AG04450 (cell line): ENCODE results near the gene CD24. TPM values are rescaled to one million over a fixed set of nuclear protein-coding genes. Genes with fewer than 3 reads are reported as not detected.
A peak's percentile ranks its signal among the peaks of the same experiment; 100 is the strongest.

ENCODE experiments used
- CTCF ChIA-PET: fragments of 300-600, 350-600 bp; formaldehyde crosslinking; extraction: SDS; loops from one replicate; lab custom pipeline; 2022; ENCODE audit warnings: antibody characterized with exemption, inconsistent platforms; lab: Charles Lee
- POLR2A ChIA-PET: fragments of 350-600 bp; formaldehyde crosslinking; extraction: SDS; loops from one replicate; lab custom pipeline; 2021; ENCODE audit warnings: antibody characterized with exemption, inconsistent platforms; lab: Yijun Ruan, JAX
- DNase-seq: peaks from one replicate; pipeline ENCODE4 v3.0.0-alpha.2; 2011; ENCODE audit warnings: low read depth, low spot score
- H3K27ac ChIP-seq: one replicate; pipeline ENCODE4 v1.5.1; 2012; ENCODE audit warnings: low read depth, low read length, control low read depth
- H3K27me3 ChIP-seq: one replicate; pipeline ENCODE4 v1.6.0; 2012; ENCODE audit warnings: low read length; ENCODE audit not compliant: control insufficient read depth, insufficient read depth
- H3K4me3 ChIP-seq: 2 replicates; pipeline ENCODE4 v1.5.1; 2011; ENCODE audit warnings: mild to moderate bottlenecking, low read depth, low read length, control low read depth
- H3K9me3 ChIP-seq: 2 replicates; pipeline ENCODE4 v1.5.1; 2012; ENCODE audit warnings: low read length; ENCODE audit not compliant: control insufficient read depth, insufficient read depth
- CTCF ChIP-seq: IDR thresholded peaks from 2 replicates; pipeline ENCODE4 v1.5.1; 2011; ENCODE audit warnings: low read depth, low read length, control low read depth, inconsistent platforms
- polyA plus RNA-seq: library from polyadenylated mRNA; depleted of rRNA; stranded (reverse); fragments of >200 nt; gene quantifications from 2 replicates; pipeline ENCODE4 v1.2.3, GENCODE V29; 2011

The CD24 gene
- polyA plus RNA-seq, 1 experiment = 0.89 TPM

- POLR2A ChIA-PET = no interaction called here
- peaks cover 10% of the 10 kb centered on the region for H3K27me3 ChIP-seq
- TF ChIP-seq CTCF = no peak
- no peak overlapping the region for H3K27ac ChIP-seq
- CTCF ChIA-PET = interaction anchor here (2.0 kb wide), 1 partner anchor 642 kb away, joined by 7 read pairs; no protein-coding TSS in a partner anchor
- H3K9me3 ChIP-seq = no peaks in the 10 kb centered on the region
- DNase-seq = no peak
- no peak overlapping the region for H3K4me3 ChIP-seq
Observed at GRCh38 chr6:106981926-106982325, 7.4 kb upstream of the CD24 start.

DNA sequence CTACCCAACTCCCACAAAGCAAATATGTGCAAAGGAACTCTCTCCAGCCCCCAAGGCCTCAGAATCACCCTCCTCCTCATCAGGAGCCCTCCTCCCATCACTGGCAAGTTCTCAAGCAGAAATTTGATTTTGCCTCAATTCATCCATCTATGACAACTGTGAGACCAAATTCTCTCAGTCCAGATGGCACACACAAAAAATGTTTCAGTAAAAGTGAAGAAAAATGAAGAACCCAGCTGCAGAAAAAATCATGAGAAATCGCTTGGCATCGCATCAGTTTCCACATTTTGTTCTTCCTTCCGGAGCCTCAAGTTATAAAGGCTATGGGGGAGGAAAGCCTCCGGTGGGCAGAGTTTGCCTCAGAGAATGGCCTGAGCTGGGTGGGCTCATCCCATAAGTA is 6.4 kb upstream of the CD24 start:
- peaks cover 20% of the 10 kb centered on the region for H3K27me3 ChIP-seq
- ChIA-PET CTCF (interaction anchor here (0.8 to 2.2 kb wide), 4 partner anchors 424 to 645 kb away, joined by 3 to 34 read pairs (median 5); no protein-coding TSS in a partner anchor), POLR2A (no interaction called here)
- no peak for TF ChIP-seq CTCF
- no peak overlapping the region for H3K4me3 ChIP-seq
- no peaks in the 10 kb centered on the region for H3K9me3 ChIP-seq
- no peak overlapping the region for H3K27ac ChIP-seq
- DNase-seq = no peak

DNA sequence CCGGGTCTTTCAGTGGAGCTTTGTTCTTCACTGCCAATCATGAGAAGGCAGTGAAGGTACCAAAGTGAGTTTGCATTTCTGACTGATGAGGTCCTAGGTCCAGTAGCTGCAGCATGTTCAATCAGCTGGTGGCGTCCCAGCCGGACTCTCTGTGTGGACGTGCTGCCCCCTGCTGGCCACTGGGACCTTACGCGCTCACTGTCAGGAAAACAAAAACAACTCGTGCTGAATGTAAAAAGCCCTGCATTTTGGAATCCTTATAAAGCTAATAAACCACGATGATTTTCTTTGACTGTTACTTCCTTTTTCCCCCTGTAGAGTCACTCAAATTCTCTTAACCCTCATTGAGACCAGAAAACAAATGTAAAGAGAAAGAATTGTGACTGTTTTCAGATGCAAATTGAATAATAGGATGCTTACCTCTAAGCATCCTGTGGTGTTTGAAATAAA is 4.9 kb upstream of the CD24 start:
- POLR2A ChIA-PET = interaction anchor here (0.7 kb wide), 1 partner anchor 517 kb away, joined by 3 read pairs; no protein-coding TSS in a partner anchor

DNA sequence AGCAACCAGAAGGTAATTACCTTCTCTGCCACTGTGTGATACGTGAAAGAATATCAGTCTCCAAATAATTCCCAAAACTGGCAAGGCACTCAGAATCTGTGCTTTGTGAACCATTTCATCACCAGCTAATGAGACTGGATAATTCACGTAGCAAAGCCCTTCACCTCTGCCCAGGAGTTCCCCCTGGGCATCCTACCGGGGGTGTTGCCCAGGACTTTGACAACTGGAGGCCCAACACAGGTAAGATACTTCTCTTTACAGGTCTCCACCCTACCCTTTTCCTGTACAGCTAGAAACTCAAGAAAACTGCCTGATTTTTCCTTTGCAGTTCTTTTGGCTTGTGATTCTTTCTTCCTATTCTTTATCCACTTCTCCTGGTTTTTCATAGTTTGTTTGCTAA is 2.7 kb upstream of the CD24 start:
- DNase-seq = no peak
- no peak for TF ChIP-seq CTCF
- H3K27me3 ChIP-seq = peaks cover 47% of the 10 kb centered on the region
- H3K9me3 ChIP-seq = no peaks in the 10 kb centered on the region
- CTCF ChIA-PET = interaction anchor here (0.9 to 2.3 kb wide), 3 partner anchors 410 to 535 kb away, joined by 3 to 9 read pairs (median 4); no protein-coding TSS in a partner anchor
- POLR2A ChIA-PET = no interaction called here
- no peak overlapping the region for H3K4me3 ChIP-seq
- H3K27ac ChIP-seq = no peak overlapping the region

More for the DNA sequence above, 4.9 kb upstream of the CD24 start:
- peak overlapping the region; percentile 1; the same call in 1 of the 2 replicates for H3K4me3 ChIP-seq
- no peaks in the 10 kb centered on the region for H3K9me3 ChIP-seq
- CTCF ChIA-PET = interaction anchor here (0.6 to 2.2 kb wide), 65 partner anchors 11 to 672 kb away, joined by 3 to 70 read pairs (median 4); partner anchors contain the start of genes CRYBG1 and MTRES1
- DNase-seq = peak; percentile 55
- peaks cover 25% of the 10 kb centered on the region for H3K27me3 ChIP-seq
- TF ChIP-seq CTCF = peak; percentile 98
- H3K27ac ChIP-seq = no peak overlapping the region

GRCh38 chr6:106976270-106976669 is 1.7 kb upstream of the CD24 start:
- peaks cover 52% of the 10 kb centered on the region for H3K27me3 ChIP-seq
- H3K4me3 ChIP-seq = no peak overlapping the region
- no peak for DNase-seq
- POLR2A ChIA-PET = no interaction called here
- H3K9me3 ChIP-seq = no peaks in the 10 kb centered on the region
- H3K27ac ChIP-seq = no peak overlapping the region
- CTCF ChIA-PET = interaction anchor here (1.2 to 2.3 kb wide), 3 partner anchors 532 to 636 kb away, joined by 4 to 9 read pairs (median 4); no protein-coding TSS in a partner anchor
- no peak for TF ChIP-seq CTCF
